NK-92 (cell line): ENCODE results near the gene INPP5D.
"Not testable (repeated sequence)": the region's sequence is repeated elsewhere in the genome, so short reads cannot be mapped to it uniquely, and the experiment has no call there.

Experiments used
- DNase-seq: peaks from one replicate; lab custom pipeline; 2025; ENCODE audit not compliant: unreplicated experiment; lab: John Stamatoyannopoulos, UW

The INPP5D gene

DNA sequence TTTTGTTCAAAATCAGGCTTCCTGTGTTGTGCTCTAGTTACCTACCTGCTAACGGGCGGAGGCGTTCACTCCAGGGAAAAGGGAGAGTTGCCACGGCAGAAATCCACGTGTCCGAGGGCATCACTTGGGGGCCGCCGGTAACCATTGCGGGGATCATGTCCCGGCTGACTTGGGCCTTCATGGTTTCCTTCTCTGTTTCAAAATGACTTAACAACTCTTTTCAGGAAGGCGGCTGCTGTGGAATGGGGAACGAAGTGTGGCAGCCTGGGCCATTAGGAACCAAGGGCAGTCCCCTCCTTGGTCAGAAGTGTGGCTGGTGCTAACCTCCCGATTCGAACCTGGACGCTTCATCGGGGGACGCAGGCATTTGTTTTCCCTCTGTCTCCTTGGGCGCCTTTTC is 56.8 kb downstream of the INPP5D start:
- DNase-seq, result no peak

DNA sequence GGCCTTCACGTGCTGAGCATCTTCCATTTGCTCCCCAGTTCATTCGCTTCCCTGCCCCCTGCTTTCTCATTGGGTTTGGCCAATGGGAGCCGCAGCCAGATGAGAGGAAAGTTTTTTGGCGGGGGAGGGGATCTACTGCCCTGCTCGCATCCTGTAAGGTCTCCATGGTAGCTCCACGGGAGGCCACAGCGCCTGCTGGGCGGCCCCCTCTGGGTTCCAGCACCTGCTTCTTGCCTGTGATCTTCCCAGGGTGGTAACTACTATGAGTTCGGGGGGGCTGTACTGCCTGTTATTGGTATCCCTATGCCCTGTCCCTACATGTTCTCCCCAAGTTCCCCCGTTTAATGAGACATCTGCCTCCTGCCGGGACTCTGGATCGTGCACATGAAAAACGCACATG is 57.2 kb downstream of the INPP5D start:
- no peak for DNase-seq

DNA sequence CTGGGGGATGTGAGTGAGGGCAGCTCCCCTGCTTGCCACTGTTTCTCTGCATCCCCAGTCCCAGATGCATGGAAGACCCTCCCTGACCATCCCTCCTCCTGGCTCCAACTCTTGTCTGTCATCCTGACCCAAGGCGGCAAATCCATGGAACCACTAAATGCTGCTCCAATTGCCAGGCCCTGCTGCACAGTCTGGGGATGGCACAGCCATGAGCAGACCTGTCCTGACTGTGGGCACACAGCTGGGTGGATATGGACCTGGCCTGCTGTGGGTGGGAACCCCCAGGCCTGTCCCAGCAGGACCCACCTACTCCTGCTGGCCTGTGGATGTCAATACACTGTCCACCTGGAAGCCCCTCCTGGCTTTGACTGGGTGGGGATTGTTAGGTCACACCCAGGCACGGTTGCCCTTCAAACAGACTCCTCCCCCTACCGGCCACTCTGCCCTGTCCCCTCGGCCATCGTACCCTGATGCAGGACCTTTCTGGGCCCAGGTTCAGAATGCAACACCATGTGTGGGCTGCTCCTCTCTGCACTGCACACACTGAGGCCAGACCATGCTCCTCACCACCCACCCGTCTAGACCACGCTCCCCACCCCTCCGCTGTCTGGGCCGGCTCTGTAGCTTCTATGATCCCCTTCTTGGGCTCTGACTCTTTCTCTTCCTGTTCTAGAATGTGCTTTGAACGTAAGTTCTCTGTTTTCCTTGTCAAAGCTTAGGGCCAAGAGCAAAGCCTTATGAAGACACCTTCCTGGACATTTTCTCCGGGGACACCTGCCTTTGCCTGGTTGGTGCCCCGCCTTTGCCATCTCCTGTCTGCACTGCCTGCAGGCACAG is 57.9 kb downstream of the INPP5D start:
- DNase-seq, result no peak

DNA sequence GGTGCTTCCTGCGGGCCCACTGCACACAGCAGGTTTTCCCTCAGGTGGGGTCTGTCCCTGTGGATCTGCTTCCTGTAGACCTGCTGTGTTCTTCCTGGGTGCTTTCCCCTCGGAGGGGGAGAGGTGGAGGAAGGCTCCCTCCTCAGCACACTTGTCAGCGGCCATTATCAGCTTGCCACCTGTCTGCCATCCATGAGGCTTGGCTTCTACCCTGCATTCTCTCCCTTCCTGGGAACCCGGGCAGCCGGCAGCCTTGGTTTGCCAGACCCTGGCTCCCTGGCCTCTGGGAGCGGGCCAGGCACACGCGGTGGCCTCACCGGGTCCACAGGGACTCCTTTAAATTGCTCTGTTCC is 58.5 kb downstream of the INPP5D start:
- no peak for DNase-seq

DNA sequence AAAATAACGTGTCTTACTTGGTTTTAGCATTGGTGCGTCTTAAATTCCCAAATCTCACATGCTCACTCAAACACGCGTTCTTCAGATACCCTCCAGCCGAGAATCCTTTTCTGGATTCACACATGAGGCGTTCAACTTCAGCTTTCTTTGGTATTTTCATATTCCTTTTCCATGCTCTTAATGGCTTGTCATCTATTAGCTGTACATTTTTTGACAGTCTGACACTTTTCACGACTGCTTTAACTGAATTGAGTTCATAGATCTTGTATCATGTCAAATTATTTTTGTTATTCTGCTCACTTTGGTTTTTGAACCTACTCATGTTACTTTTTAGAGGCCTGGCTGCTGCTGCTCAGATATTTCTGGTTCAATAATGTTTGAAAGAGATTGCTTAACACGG is 59.0 kb downstream of the INPP5D start:
- DNase-seq, result no peak

DNA sequence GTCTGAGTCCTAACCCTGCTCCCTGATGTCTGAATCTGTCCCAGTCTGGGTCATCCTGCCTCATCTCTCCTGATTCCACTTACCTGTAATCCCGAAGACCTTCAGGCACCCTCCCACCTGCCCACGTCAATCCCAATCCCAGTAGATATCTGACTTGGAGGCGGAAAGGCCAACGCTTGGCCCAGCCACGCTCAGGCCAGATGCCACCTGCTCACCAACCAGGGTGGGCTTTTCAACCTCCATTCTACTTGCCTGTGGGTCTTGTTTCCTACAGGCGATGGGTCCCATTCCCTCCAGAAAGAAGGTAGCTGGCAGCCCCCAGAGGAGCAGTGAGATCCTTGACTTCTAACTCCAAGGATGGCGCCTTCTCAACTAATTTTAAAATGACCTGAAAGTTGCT is 59.7 kb downstream of the INPP5D start:
- no peak for DNase-seq

DNA sequence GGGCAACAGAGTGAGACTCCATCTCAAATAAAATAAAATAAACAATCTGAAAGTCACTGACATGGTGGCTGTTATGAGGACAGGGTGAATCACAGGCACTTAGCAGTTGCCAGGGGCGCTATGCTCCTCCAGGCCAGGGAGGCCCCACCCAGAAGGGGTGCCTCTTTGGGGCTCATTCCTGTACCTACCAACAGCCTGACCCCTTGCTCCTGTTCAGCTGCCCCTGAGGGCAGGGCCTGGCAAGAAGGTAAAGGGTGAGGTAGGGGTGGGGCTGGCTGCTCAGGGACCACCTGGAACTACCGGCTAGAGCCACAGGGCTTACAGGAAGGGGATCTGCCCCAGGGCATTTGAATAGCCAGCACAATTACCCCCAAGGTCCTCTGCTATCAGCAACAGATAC is 60.3 kb downstream of the INPP5D start:
- no peak for DNase-seq

DNA sequence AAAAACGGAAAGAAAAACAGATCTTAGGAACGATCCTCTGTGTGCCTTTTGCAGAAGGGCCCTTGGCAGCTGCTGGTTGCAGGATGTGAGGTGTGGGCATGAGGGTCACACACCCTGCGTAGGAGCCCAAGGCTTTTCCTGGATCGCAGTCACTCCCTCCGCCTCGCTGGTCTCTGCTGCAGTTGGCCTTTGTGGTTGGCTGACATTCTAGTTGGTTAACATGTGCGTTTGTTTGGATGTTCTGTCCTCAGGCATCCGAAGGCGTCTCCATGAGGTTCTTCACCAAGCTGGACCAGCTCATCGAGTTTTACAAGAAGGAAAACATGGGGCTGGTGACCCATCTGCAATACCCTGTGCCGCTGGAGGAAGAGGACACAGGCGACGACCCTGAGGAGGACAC is 61.7 kb downstream of the INPP5D start:
- no peak for DNase-seq

DNA sequence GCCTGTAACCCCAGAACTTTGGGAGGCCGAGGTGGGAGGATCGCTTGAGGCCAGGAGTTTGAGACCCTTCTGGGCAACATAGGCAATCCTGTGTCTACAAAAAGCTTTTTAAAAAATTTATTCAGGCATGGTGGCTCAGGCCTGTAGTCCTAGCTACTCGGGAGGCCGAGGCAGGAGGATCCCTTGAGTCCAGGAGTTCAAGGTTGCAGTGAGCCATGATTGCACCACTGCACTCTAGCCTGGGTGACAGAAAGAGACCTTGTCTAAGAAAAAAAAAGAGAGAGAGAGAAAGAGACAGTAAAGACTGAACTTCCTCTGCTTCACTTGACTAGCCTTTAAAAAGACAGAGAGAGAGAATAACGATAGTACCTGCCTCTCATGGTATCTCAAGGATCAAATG is 62.4 kb downstream of the INPP5D start:
- DNase-seq, result no peak

DNA sequence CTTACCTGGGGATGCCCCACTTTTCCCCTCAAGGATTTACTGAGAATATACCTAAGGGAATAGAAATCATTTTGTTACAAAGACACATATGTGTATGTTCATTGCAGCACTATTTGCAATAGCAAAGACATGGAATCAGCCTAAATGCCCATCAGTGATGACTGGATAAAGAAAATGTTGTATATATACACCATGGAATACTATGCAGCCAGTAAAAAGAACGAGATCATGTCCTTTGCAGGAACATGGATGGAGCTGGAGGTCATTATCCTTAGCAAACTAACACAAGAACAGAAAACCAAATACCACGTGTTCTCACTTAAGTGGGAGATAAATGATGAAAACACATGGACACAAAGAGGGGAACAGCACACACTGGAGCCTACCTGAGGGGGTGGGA is 63.4 kb downstream of the INPP5D start:
- not testable (repeated sequence) for DNase-seq

DNA sequence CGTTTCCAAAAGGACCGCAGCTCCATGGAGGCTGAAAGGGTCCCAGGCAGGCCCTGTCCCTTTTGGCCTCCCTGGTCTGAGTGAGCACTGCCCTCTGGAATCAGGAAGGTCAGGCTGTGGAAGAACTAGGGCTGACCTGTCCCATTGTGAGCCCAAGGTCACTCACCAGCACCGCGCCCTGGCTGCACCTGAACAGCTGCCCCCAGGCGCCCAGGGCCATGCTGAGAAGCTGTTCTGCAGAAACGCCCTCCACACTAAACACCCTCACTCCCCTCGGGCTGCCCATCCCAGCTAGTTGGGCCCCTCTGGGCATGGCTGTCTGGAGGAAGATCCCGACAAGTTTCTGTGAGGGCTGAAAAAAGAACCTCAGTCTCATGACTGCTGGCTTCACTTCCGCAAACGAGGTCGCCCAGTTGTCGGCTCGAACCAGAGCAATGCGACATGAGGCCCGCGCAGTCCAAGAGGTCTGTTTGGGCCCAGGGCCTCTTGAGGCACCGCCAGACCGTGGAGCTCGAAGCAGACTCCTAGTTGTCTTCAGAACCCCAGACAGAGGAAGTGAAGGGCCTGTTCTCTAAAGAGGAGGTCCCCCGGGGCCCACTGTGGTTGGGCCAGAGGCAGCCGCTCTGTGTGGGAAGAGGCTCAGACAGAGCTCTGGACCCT is 64.4 kb downstream of the INPP5D start:
- no peak for DNase-seq

DNA sequence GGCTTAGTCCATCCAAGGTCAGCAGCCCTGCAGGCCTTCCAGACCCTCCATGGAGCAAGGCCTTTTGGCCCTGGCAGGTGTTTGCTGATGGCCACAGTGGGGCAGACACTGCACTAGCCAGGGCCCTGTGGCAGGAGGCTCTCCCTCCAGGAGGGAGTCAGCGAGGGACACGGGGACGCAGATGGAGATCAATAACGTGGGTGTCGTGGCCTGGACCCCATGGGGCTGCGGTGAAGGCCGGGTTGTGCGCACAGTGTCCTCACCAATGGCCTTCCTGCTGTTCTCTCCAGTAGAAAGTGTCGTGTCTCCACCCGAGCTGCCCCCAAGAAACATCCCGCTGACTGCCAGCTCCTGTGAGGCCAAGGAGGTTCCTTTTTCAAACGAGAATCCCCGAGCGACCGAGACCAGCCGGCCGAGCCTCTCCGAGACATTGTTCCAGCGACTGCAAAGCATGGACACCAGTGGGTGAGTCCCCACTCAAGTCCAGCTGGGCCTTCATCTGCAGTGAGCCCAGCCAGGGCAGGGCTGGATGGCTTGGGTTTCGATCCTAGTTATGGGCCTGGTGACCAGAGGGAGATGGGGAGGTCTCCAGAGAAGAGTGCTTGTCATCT is 65.4 kb downstream of the INPP5D start:
- no peak for DNase-seq

DNA sequence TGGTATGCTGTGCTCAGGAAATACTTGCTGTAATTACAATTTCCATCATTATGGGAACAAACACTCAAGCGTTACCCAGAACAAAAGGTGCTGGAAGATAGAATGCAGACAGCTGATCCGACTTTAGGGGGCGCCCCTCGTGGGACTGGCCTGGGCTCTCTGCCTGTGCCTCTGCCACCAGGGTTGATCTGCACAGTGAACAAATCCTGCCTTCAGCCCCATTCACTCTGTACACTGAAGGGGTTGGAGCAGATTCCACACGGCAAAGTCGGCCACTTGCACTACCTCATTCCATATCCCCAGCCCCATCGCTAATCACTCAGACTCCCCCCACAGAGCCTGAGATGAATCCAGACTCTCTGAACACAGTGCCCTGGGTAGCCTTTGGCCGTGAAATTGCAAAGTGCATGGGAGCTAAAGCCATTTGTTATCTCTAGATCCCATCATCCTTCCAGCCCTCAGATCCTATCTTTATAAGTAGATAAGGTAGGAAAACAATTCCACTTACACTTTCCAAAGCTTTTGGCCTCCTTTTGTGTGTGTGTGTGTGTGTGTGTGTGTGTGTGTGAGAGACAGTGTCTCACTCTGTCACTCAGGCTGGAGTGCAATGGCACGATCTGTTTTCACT is 69.3 kb downstream of the INPP5D start:
- no peak for DNase-seq

DNA sequence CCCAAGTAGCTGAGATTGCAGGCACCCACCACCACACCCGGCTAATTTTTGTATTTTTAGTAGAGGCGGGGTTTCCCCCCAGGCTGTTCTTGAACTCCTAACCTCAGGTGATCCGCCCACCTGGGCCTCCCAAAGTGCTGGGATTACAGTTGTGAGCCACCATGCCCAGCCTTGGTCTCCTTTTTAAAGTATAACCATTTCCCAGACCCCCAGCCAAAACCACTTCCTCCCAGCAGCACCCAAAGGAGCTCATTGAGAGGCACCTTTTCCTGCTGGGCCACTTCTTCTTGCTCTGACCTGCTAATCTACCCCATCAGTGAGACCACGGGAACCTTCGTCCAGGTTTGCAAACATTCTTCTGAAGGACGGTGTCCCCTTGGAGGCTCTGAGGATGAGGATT is 69.9 kb downstream of the INPP5D start:
- DNase-seq, result no peak

DNA sequence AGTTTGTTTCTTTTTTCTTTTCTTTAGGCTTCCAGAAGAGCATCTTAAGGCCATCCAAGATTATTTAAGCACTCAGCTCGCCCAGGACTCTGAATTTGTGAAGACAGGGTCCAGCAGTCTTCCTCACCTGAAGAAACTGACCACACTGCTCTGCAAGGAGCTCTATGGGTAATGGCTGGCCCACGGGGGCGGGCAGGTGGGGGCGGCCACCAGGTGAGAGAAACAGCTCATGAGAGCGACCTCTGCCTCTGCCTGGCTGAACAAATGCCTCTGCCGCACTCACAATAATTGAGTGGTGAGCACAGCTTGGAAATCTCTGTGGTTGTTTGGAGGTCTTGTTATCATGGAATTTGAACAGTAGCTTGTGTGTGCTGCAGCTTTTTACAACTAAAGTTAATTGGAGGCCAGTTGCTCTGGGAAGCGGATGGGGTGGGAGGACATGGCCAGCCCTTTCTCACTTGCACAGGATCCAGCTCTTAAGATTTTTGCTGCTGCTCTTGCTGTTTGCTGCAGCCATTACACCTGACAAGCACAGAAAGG is 70.4 kb downstream of the INPP5D start:
- no peak for DNase-seq

DNA sequence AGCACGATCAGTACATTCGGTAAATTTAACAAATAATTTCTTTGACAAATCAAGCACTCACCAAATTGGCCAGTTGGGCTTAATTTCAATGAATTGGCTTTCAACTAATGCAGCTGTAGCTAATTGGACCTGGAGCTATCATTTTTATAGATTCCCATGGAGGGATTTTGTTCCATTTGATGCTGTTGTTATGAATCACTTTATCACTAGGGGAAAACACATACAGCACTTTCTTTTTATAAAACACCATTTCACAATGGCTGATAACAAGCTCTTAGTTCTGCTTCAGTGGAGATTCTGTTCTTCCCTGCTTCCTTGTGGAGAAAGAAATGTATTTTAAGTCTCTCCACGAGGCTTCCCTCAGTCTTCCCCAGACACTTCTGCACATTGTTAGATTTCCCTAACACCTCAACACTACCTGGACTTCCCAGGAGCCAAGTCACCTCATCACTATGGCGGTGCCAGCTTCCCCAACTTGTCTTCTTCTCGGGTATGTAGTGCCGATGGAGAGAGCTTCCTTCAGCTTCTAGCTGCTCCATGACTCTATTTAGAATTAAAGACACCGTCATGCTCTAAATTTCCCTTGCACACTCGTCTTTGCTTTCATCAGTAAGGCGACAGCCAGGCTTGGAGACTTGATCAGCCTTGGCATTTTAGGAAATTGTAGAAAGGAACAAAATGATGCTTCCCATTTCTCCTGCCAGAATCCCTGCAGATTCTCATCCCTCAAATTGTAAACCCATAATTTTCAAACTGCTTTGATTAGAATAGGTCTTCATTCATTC is 72.0 kb downstream of the INPP5D start:
- DNase-seq, result no peak

DNA sequence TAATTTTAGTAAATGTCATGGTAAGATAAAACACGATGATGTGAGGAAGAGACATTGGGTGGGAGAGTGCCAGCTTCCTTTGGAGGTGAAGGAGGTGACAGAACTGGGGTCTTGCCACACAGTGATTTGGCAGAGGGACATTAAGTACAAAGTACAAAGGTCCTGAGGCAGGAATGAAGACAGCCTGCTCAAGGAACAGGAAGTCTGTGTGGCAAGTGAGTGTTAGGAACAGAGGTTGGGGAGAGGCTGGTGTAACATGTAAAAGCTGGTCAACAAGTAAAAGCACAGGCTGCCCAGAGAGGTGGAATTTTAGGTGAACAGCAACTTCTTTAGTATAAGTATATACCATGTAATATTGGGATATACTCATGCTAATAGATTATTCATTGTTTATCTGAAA is 73.1 kb downstream of the INPP5D start:
- DNase-seq, result no peak

DNA sequence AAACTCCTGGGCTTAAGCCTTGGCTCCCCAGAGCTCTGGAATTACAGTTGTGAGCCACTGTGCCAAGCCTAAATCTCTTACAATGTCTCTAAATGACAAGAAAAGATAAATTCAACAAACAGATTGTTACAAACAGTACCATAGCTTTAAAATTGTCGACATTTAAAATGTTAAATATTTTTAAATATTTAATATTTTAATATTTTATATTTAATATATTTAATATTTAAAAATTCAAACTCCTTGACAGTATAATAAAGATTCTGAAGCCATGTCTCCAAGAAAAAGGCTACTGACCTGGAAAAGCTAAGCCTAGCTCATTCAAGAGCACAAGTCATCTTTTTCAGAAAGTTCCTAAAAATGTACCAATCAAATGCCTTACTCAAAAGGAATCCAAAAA is 75.3 kb downstream of the INPP5D start:
- DNase-seq, result no peak

DNA sequence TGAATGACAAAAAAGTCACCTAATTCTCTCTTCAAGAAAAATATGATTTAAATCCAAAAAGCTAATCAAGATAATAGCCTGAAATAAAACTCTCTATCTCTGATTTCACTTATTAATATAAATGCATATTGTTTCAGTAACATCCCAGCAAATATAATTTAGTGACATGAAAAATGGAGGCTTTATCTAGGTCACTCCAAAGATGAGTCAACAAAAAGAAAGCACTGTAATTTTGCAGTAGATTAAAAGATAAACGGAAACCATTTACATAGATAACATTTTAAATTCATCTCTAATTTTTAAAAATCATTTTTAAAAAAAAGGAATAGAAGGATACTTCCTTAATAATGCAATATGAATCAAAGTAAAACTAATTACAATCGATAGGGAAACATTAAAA is 76.9 kb downstream of the INPP5D start:
- no peak for DNase-seq

DNA sequence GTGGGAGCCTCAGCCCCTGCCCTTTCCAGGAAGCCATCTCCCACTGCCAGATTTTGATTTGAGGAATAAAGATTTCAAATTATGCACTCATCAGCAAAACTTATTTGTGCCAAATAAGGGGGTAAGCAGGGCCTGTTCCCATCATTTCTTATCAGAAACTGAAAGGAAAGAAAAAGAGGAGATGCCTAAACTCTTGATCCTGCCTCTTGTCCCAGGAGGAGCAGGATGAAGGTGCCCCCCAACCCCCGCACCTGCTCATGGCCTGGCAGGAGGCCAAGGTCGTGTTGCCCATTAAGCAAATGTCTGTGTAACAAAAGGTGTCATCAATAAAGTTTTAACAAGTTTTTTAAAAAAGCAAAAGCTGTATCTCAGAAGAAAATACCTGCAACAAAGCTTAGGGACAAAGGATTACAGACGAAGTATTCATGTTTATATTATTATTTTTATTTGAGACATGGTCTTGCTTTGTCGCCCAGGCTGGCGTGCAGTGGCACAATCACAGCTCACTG is 80.0 kb downstream of the INPP5D start:
- no peak for DNase-seq

DNA sequence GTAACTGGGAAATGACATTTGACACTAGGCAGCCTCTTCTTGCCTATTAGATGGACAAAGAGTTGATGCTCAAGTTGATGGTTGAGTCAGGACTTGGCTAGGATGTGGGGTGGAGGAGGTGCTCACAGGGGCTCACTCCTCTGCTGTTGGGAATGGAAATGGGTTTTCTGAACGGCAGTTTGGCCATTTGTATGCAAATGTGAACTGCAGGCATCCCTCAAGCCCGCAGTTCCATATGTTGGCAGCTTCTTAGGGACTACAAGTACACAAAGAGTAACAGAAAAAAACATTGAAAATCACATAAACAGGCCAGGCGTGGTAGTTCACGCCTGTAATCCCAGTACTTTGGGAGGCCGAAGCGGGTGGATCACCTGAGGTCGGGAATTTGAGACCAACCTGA is 80.8 kb downstream of the INPP5D start:
- no peak for DNase-seq
